ENCODE results near the gene ECD.
"Not testable (repeated sequence)": the region's sequence is repeated elsewhere in the genome, so short reads cannot be mapped to it uniquely, and the experiment has no call there.

ECD gene

DNA sequence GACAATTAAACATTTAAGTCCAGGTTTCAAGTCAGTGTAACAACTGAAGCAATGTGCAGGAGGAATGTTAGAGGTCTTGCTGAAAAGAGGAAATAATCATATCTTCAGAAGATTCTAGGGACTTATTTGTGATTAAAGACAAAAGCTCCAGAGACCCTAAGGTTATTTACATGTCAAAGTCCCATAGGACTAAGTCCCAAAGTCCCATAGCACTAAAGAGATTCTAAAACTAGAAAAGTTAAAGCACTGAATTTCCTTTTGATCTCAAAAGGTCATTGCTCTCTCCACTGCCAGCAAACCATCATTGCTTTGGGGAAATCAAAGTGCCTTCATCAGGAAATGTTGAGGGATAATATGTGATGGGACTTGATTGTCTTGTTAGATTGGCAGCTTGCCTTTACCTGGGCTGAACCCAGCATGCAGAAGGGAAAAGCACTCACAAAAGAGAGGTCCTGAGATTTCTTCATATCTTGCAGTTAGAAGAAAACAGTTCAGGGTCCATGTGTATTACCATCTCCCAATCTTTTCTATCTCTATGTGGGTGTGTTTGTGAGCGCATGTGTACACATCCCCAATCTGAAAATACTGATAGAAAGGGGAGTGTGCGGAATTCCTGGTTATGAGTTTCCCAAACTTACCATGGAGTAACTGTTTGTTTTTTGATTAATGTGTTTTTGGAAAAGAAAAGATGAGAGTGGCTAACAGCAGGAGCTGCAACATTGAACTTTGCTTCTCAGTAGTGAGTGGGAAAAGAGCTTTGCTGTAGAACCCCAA lies 35.7 kb downstream of the ECD start:
- no peak overlapping the region for H3K4me3 ChIP-seq (ENCODE audit: low read length in 2 of 2)
- H3K27me3 ChIP-seq (ENCODE audit: control insufficient read depth in 2 of 2, insufficient read depth in 2 of 2, low read length in 2 of 2) = no peaks in the 10 kb centered on the region
- H3K27ac ChIP-seq (ENCODE audit: low read depth in 2 of 2, low read length in 2 of 2) = no peak overlapping the region
- peaks cover 34 to 48% of the 10 kb centered on the region in 2 donors for H3K36me3 ChIP-seq (ENCODE audit: control insufficient read depth in 2 of 2, insufficient read depth in 2 of 2, low read length in 2 of 2)
- no peaks in the 10 kb centered on the region for H3K9me3 ChIP-seq (ENCODE audit: control insufficient read depth in 2 of 2, low read length in 2 of 2)
- H3K9ac ChIP-seq (ENCODE audit: low read depth in 1 of 2, low read length in 2 of 2) = no peak overlapping the region
- H3K4me1 ChIP-seq (ENCODE audit: control insufficient read depth in 2 of 2, insufficient read depth in 2 of 2, low read length in 2 of 2) = no peaks in the 10 kb centered on the region

DNA sequence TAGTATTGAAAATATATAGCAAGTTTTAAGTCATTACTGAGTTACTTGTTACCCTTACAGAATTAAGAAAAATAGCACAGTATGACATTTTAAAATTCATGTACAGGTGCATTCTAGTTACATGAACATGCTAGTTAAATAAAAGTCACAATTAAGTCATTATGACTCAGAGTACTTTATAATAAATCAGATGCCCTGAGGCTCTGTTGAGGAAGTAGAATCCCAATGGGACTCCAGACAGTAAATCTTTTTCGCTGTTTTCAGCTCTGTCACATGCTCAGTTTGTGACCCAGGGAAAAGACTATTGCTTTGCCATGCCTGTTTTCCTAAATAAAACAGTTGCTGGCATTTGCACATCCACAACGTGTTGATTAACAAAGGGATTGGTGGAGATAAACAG lies 36.5 kb downstream of the ECD start:
- Histone ChIP-seq H3K27ac (ENCODE audit: low read depth in 2 of 2, low read length in 2 of 2) (no peak overlapping the region), H3K36me3 (ENCODE audit: control insufficient read depth in 2 of 2, insufficient read depth in 2 of 2, low read length in 2 of 2) (peaks cover 35 to 49% of the 10 kb centered on the region in 2 donors), H3K4me3 (ENCODE audit: low read length in 2 of 2) (no peak overlapping the region), H3K9me3 (ENCODE audit: control insufficient read depth in 2 of 2, low read length in 2 of 2) (no peaks in the 10 kb centered on the region), H3K9ac (ENCODE audit: low read depth in 1 of 2, low read length in 2 of 2) (no peak overlapping the region), H3K4me1 (ENCODE audit: control insufficient read depth in 2 of 2, insufficient read depth in 2 of 2, low read length in 2 of 2) (no peaks in the 10 kb centered on the region), H3K27me3 (ENCODE audit: control insufficient read depth in 2 of 2, insufficient read depth in 2 of 2, low read length in 2 of 2) (no peaks in the 10 kb centered on the region)

DNA sequence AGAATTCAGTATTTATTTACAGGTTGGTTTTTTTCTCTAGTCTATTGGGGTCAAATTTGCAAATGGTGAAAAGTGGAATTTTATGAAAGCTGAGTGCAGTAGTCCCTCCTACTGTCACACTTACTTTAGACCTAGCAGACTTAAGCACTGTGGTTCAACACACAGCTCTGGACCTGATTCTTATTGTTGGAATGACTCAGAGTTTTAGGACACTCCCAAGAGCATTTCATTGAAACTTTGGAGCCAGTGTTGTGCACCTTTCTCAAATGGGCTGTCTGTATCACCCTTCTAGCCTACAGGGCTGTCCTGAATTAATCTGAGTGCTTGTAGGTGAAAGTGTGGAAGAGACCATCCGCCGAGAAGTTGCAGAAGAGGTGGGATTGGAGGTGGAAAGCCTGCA lies 41.5 kb downstream of the ECD start:
- Histone ChIP-seq H3K4me1 (ENCODE audit: control insufficient read depth in 2 of 2, insufficient read depth in 2 of 2, low read length in 2 of 2) (no peaks in the 10 kb centered on the region), H3K9me3 (ENCODE audit: control insufficient read depth in 2 of 2, low read length in 2 of 2) (no peaks in the 10 kb centered on the region), H3K9ac (ENCODE audit: low read depth in 1 of 2, low read length in 2 of 2) (no peak overlapping the region), H3K36me3 (ENCODE audit: control insufficient read depth in 2 of 2, insufficient read depth in 2 of 2, low read length in 2 of 2) (peaks cover 31 to 32% of the 10 kb centered on the region in 2 donors), H3K4me3 (ENCODE audit: low read length in 2 of 2) (no peak overlapping the region), H3K27me3 (ENCODE audit: control insufficient read depth in 2 of 2, insufficient read depth in 2 of 2, low read length in 2 of 2) (no peaks in the 10 kb centered on the region), H3K27ac (ENCODE audit: low read depth in 2 of 2, low read length in 2 of 2) (no peak overlapping the region)

DNA sequence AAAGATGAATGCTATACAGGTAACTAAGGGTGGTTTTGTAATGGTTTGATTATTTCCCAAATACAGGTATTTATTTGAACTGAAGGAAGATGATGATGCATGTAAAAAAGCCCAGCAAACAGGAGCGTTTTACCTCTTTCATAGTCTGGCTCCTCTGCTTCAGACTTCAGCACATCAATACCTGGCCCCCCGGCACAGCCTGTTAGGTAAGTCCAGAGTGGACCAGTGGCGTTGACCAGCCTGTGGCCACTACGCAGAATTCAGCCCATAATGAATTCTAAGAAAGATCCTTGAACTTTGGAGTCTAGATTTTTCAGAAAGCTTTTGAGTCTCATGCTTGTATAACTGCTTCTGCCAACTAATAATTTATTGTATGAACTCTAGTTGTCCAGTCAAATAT lies 47.9 kb downstream of the ECD start:
- Histone ChIP-seq H3K27ac (ENCODE audit: low read depth in 2 of 2, low read length in 2 of 2) (no peak overlapping the region), H3K4me1 (ENCODE audit: control insufficient read depth in 2 of 2, insufficient read depth in 2 of 2, low read length in 2 of 2) (no peaks in the 10 kb centered on the region), H3K36me3 (ENCODE audit: control insufficient read depth in 2 of 2, insufficient read depth in 2 of 2, low read length in 2 of 2) (peaks cover 8 to 14% of the 10 kb centered on the region in 2 donors), H3K4me3 (ENCODE audit: low read length in 2 of 2) (no peak overlapping the region), H3K9me3 (ENCODE audit: control insufficient read depth in 2 of 2, low read length in 2 of 2) (no peaks in the 10 kb centered on the region), H3K27me3 (ENCODE audit: control insufficient read depth in 2 of 2, insufficient read depth in 2 of 2, low read length in 2 of 2) (no peaks in the 10 kb centered on the region), H3K9ac (ENCODE audit: low read depth in 1 of 2, low read length in 2 of 2) (no peak overlapping the region)

DNA sequence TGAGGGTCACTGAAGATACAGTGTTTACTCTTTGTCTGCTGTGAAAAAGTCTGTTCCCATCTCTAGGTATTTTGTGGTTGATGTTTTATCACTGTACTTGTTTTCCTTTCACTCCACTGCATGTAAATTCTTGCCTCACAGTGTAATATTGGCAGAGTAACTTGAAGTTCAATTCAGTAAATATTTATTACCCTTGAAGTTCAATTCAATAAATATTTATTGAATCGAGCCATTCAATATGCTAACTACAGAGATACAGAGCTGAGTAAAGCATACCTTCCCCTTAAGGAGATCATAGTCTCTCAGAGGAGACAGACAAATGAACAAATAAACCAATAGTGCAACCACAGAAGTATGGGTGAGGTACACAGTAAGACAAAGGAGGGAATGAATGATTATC lies 48.4 kb downstream of the ECD start:
- H3K9me3 ChIP-seq (ENCODE audit: control insufficient read depth in 2 of 2, low read length in 2 of 2) = no peaks in the 10 kb centered on the region
- H3K4me3 ChIP-seq (ENCODE audit: low read length in 2 of 2) = no peak overlapping the region
- peaks cover 4 to 13% of the 10 kb centered on the region in 2 donors for H3K36me3 ChIP-seq (ENCODE audit: control insufficient read depth in 2 of 2, insufficient read depth in 2 of 2, low read length in 2 of 2)
- H3K27ac ChIP-seq (ENCODE audit: low read depth in 2 of 2, low read length in 2 of 2) = no peak overlapping the region
- H3K9ac ChIP-seq (ENCODE audit: low read depth in 1 of 2, low read length in 2 of 2) = no peak overlapping the region
- H3K27me3 ChIP-seq (ENCODE audit: control insufficient read depth in 2 of 2, insufficient read depth in 2 of 2, low read length in 2 of 2) = no peaks in the 10 kb centered on the region
- no peaks in the 10 kb centered on the region for H3K4me1 ChIP-seq (ENCODE audit: control insufficient read depth in 2 of 2, insufficient read depth in 2 of 2, low read length in 2 of 2)

DNA sequence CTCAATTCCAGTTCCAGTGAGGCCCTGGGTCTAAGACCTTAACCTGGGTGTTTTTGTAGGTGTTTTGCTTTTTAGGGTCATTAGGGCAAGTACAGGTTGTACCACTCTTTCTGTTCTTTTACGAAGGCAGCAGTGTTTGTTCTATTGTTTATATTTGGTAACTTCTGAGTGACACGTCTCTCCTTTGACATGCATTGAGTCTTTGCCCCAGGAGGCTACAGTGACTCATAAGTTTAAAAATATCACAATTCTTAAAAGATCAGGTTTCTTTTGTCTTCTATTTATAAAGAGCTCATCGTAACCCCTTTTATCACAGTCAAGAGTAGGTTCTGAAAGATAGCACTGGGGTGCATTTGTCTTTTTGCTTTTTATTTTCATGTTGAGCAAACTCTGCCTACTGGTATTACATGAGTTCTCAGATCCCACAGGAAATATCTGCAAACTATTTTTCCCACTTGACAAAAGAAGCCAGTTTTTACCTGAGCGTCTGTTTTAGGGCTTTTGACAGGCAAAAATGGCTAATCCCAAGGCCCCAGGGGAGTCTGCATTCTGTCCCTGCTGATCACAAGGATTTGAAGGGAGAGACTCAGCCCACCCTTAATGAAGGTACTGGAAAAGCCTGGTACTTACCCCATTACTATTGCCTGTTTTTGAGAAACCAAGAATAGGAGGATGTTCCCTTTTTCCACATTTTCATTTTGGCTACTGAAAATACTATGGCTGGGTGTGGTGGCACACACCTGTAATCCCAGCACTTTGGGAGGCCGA lies 49.6 kb downstream of the ECD start:
- no peak overlapping the region for H3K9ac ChIP-seq (ENCODE audit: low read depth in 1 of 2, low read length in 2 of 2)
- H3K4me3 ChIP-seq (ENCODE audit: low read length in 2 of 2) = no peak overlapping the region
- H3K9me3 ChIP-seq (ENCODE audit: control insufficient read depth in 2 of 2, low read length in 2 of 2) = no peaks in the 10 kb centered on the region
- H3K36me3 ChIP-seq (ENCODE audit: control insufficient read depth in 2 of 2, insufficient read depth in 2 of 2, low read length in 2 of 2) = peaks cover 0 to 13% of the 10 kb centered on the region in 2 donors
- no peak overlapping the region for H3K27ac ChIP-seq (ENCODE audit: low read depth in 2 of 2, low read length in 2 of 2)
- no peaks in the 10 kb centered on the region for H3K27me3 ChIP-seq (ENCODE audit: control insufficient read depth in 2 of 2, insufficient read depth in 2 of 2, low read length in 2 of 2)
- H3K4me1 ChIP-seq (ENCODE audit: control insufficient read depth in 2 of 2, insufficient read depth in 2 of 2, low read length in 2 of 2) = no peaks in the 10 kb centered on the region

DNA sequence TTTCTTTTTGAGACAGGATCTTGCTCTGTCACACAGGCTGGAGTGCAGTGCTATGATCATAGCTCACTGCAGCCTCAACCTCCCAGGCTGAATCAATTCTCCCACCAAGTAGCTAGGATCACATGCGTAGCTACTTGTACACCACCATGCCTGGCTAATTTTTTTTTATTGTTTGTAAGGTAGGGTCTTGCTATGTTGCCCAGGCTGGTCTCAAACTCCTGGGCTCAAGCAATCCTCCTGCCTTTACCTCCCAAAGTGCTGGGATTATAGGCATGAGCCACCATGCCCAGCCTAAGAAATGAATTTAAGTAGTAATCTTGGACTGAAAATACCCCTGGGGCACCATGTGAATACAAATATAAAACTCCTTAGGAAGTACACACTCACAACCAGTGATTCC lies 51.8 kb downstream of the ECD start:
- H3K4me1 ChIP-seq (ENCODE audit: control insufficient read depth in 2 of 2, insufficient read depth in 2 of 2, low read length in 2 of 2) = no peaks in the 10 kb centered on the region
- no peak overlapping the region for H3K27ac ChIP-seq (ENCODE audit: low read depth in 2 of 2, low read length in 2 of 2)
- H3K36me3 ChIP-seq (ENCODE audit: control insufficient read depth in 2 of 2, insufficient read depth in 2 of 2, low read length in 2 of 2) = peaks cover 0 to 13% of the 10 kb centered on the region in 2 donors
- H3K27me3 ChIP-seq (ENCODE audit: control insufficient read depth in 2 of 2, insufficient read depth in 2 of 2, low read length in 2 of 2) = no peaks in the 10 kb centered on the region
- no peak overlapping the region for H3K4me3 ChIP-seq (ENCODE audit: low read length in 2 of 2)
- H3K9ac ChIP-seq (ENCODE audit: low read depth in 1 of 2, low read length in 2 of 2) = no peak overlapping the region
- H3K9me3 ChIP-seq (ENCODE audit: control insufficient read depth in 2 of 2, low read length in 2 of 2) = no peaks in the 10 kb centered on the region

DNA sequence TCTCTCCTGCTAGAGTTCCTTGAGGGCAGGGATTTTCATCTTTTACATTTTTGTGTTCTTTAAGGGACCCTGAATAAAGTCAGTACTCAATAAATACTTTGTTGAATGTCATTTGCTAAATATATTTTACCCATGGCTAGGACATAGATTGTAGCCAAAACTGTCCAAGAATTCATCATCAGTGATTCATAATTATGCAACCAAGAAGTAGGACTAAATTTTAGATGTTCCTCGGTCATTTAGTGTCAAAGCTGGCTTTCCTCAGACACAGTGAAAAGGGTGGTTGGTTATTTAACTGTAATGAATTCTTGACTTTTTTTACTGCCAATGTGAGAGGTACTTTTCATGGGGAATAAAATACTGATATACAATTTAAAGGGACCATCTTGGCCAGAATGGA lies 54.3 kb downstream of the ECD start:
- no peak overlapping the region for H3K4me3 ChIP-seq (ENCODE audit: low read length in 2 of 2)
- H3K9me3 ChIP-seq (ENCODE audit: control insufficient read depth in 2 of 2, low read length in 2 of 2) = no peaks in the 10 kb centered on the region
- H3K27me3 ChIP-seq (ENCODE audit: control insufficient read depth in 2 of 2, insufficient read depth in 2 of 2, low read length in 2 of 2) = no peaks in the 10 kb centered on the region
- H3K4me1 ChIP-seq (ENCODE audit: control insufficient read depth in 2 of 2, insufficient read depth in 2 of 2, low read length in 2 of 2) = no peaks in the 10 kb centered on the region
- H3K36me3 ChIP-seq (ENCODE audit: control insufficient read depth in 2 of 2, insufficient read depth in 2 of 2, low read length in 2 of 2) = peaks cover 0 to 2% of the 10 kb centered on the region in 2 donors
- H3K9ac ChIP-seq (ENCODE audit: low read depth in 1 of 2, low read length in 2 of 2) = no peak overlapping the region
- H3K27ac ChIP-seq (ENCODE audit: low read depth in 2 of 2, low read length in 2 of 2) = no peak overlapping the region

DNA sequence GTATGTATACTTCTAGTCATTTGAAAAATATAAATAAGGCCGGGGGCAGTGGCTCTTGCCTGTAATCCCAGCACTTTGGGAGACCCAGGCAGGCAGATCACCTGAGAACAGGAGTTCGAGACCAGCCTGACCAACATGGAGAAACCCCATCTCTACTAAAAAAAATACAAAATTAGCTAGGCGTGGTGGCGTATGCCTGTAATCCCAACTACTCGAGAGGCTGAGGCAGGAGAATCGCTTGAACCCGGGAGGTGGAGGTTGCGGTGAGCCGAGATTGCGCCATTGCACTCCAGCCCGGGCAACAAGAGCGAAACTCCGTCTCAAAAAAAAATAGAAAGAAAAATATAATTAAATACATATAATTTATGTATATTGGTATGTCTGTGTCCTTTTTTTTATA lies 55.8 kb downstream of the ECD start:
- H3K27me3 ChIP-seq (ENCODE audit: control insufficient read depth in 2 of 2, insufficient read depth in 2 of 2, low read length in 2 of 2); H3K27ac ChIP-seq (ENCODE audit: low read depth in 2 of 2, low read length in 2 of 2); H3K9ac ChIP-seq (ENCODE audit: low read depth in 1 of 2, low read length in 2 of 2); H3K9me3 ChIP-seq (ENCODE audit: control insufficient read depth in 2 of 2, low read length in 2 of 2); H3K4me3 ChIP-seq (ENCODE audit: low read length in 2 of 2); H3K4me1 ChIP-seq (ENCODE audit: control insufficient read depth in 2 of 2, insufficient read depth in 2 of 2, low read length in 2 of 2); H3K36me3 ChIP-seq (ENCODE audit: control insufficient read depth in 2 of 2, insufficient read depth in 2 of 2, low read length in 2 of 2): not testable (repeated sequence)

DNA sequence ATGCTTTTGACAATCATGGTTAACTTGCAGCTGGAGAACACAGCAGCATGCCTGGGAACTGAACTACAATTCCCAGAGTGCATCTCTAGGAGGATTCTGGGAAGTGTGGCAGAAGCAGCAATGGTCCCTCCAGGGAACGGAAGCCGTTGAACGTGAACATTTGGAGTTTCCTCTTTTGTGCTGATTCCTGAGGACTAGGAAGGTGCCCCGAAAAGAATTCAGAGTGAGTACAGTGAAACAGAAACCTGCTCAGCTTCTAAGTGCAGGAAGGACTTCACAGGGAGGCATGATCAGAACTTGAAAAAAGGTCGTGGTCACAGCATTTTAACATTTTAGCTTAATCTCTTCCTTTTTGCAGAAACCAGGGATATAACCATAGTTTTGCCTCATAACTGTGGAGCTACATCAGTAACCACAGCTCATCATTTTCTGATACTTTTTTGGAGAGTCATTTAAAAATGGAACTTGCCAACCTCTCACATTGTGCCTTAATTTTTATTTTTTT lies 57.4 kb downstream of the ECD start, which contains the start of gene NUDT13:
NUDT13 (plus strand) TSS at position 111 of the 505 bp plus-strand sequence. CDS start 3,911 bp downstream, outside the sequence.
- Histone ChIP-seq H3K4me1 (ENCODE audit: control insufficient read depth in 2 of 2, insufficient read depth in 2 of 2, low read length in 2 of 2) (no peaks in the 10 kb centered on the region), H3K9me3 (ENCODE audit: control insufficient read depth in 2 of 2, low read length in 2 of 2) (no peaks in the 10 kb centered on the region), H3K36me3 (ENCODE audit: control insufficient read depth in 2 of 2, insufficient read depth in 2 of 2, low read length in 2 of 2) (peaks cover 0 to 2% of the 10 kb centered on the region in 2 donors), H3K27ac (ENCODE audit: low read depth in 2 of 2, low read length in 2 of 2) (peak within 1 kb of the TSS; percentile 83 to 85), H3K27me3 (ENCODE audit: control insufficient read depth in 2 of 2, insufficient read depth in 2 of 2, low read length in 2 of 2) (no peaks in the 10 kb centered on the region), H3K4me3 (ENCODE audit: low read length in 2 of 2) (peak within 1 kb of the TSS; percentile 62 to 94), H3K9ac (ENCODE audit: low read depth in 1 of 2, low read length in 2 of 2) (peak within 1 kb of the TSS; percentile 64 to 85)

Data from mucosa of rectum (tissue), 2 donors.